DMS53 (cell line): ENCODE data around the gene NDRG4.

ENCODE experiments used
- DNase-seq: peaks from one replicate; lab custom pipeline; 2025; lab: John Stamatoyannopoulos, UW

The NDRG4 gene

GRCh38 chr16:58543685-58544084 is 43.7 kb downstream of the NDRG4 start:
- DNase-seq, result no peak

GRCh38 chr16:58548378-58548777 is 48.4 kb downstream of the NDRG4 start:
- no peak for DNase-seq

- DNase-seq, result peak; percentile 15
These were observed 51.6 kb downstream of the NDRG4 start for GRCh38 chr16:58551496-58551895.

GRCh38 chr16:58556678-58557077 is 56.7 kb downstream of the NDRG4 start:
- no peak for DNase-seq
